ENCODE results near the gene SIRPG.

DNA sequence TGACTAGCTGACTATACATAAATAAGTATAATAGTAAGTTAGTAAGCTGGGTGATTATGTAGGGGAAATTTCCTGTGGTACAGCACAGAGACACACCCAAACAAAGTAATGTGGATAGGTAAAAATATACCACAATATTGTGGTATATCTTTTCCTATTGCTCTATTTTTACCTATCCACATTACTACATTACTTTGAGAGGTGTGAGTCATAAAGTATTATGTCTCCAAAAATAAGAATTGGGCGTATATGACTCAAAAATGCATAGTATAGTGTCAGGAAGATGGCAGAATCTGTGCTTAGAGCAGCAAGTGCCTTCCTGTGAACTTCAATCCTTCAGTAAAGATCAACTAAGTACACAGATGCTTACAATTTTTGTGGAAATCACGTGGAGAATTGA is 2.7 kb upstream of the SIRPG start:
- TF ChIP-seq, protein P1, sequence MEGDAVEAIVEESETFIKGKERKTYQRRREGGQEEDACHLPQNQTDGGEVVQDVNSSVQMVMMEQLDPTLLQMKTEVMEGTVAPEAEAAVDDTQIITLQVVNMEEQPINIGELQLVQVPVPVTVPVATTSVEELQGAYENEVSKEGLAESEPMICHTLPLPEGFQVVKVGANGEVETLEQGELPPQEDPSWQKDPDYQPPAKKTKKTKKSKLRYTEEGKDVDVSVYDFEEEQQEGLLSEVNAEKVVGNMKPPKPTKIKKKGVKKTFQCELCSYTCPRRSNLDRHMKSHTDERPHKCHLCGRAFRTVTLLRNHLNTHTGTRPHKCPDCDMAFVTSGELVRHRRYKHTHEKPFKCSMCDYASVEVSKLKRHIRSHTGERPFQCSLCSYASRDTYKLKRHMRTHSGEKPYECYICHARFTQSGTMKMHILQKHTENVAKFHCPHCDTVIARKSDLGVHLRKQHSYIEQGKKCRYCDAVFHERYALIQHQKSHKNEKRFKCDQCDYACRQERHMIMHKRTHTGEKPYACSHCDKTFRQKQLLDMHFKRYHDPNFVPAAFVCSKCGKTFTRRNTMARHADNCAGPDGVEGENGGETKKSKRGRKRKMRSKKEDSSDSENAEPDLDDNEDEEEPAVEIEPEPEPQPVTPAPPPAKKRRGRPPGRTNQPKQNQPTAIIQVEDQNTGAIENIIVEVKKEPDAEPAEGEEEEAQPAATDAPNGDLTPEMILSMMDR (IDR thresholded peaks at IDR 0.05) = no peak
- TF ChIP-seq POLR2A (IDR thresholded peaks at IDR 0.05) (no peak), POLR2AphosphoS5 (IDR thresholded peaks at IDR 0.05; ENCODE audit: insufficient read depth in 1 of 2, low read depth in 1 of 2) (no peak)

All from vagina (tissue), 2 donors.